ENCODE measurements around the gene CCDC92B.
"Not testable (repeated sequence)": the region's sequence is repeated elsewhere in the genome, so short reads cannot be mapped to it uniquely, and the experiment has no call there.

The CCDC92B gene

GRCh38 chr17:2688351-2689342 lies 60.8 kb downstream of the CCDC92B start:
- no peak for DNase-seq

- no peak for DNase-seq
These were observed 62.4 kb downstream of the CCDC92B start for GRCh38 chr17:2687074-2687418.

- no peak for DNase-seq
These were observed 63.8 kb downstream of the CCDC92B start for GRCh38 chr17:2685696-2686095.

- no peak for DNase-seq
These were observed 64.9 kb downstream of the CCDC92B start for GRCh38 chr17:2684549-2684948.

GRCh38 chr17:2683912-2684311 lies 65.5 kb downstream of the CCDC92B start:
- DNase-seq = no peak

GRCh38 chr17:2682176-2682938 lies 67.1 kb downstream of the CCDC92B start:
- DNase-seq = no peak

GRCh38 chr17:2681650-2682049 lies 67.8 kb downstream of the CCDC92B start:
- no peak for DNase-seq

- no peak for DNase-seq
These were observed 68.5 kb downstream of the CCDC92B start for GRCh38 chr17:2680961-2681360.

GRCh38 chr17:2679247-2679646 lies 70.2 kb downstream of the CCDC92B start:
- not testable (repeated sequence) for DNase-seq
